ENCODE measurements around the gene IBSP. TPM values are rescaled to one million over a fixed set of nuclear protein-coding genes. Genes with fewer than 3 reads are reported as not detected.

The IBSP gene
- total RNA-seq, 1 donor from 2014 or later: not detected

DNA sequence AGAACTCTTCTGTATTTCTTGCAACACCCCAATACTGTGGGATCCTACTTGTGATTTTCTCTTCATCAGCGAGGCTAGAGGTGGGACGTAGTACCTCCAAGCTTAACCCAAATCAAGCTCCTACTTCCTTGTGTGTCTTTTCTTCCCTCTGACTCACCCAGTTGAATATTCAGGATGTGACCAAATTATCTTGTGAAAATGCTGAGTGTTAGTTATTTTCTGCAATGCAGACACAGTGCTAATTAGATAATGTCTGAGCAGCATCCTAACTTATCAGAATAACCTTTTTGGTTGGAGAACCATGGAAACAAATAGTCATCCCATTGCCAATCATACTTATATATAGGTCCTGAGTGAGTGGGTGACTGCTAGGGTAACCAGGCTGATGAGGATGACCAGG, 35.8 kb downstream of the IBSP start:
- CTCF ChIA-PET: no interaction called here
- peaks cover 6% of the 10 kb centered on the region for H3K27me3 Mint-ChIP-seq
- H3K9me3 Mint-ChIP-seq: no peaks in the 10 kb centered on the region
- no peak for DNase-seq
- no peak overlapping the region for H3K4me3 Mint-ChIP-seq
- no peak for ATAC-seq (ENCODE audit: low read depth)
- H3K36me3 Mint-ChIP-seq (ENCODE audit: low read depth): no peaks in the 10 kb centered on the region
- POLR2A ChIA-PET: no interaction called here
- intact Hi-C loops (cut with micrococcal nuclease): no loop called here
- H3K27ac Mint-ChIP-seq: no peak overlapping the region
- TF ChIP-seq, protein P1, sequence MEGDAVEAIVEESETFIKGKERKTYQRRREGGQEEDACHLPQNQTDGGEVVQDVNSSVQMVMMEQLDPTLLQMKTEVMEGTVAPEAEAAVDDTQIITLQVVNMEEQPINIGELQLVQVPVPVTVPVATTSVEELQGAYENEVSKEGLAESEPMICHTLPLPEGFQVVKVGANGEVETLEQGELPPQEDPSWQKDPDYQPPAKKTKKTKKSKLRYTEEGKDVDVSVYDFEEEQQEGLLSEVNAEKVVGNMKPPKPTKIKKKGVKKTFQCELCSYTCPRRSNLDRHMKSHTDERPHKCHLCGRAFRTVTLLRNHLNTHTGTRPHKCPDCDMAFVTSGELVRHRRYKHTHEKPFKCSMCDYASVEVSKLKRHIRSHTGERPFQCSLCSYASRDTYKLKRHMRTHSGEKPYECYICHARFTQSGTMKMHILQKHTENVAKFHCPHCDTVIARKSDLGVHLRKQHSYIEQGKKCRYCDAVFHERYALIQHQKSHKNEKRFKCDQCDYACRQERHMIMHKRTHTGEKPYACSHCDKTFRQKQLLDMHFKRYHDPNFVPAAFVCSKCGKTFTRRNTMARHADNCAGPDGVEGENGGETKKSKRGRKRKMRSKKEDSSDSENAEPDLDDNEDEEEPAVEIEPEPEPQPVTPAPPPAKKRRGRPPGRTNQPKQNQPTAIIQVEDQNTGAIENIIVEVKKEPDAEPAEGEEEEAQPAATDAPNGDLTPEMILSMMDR (IDR thresholded peaks at IDR 0.05): no peak
- no peaks in the 10 kb centered on the region for H3K4me1 Mint-ChIP-seq

DNA sequence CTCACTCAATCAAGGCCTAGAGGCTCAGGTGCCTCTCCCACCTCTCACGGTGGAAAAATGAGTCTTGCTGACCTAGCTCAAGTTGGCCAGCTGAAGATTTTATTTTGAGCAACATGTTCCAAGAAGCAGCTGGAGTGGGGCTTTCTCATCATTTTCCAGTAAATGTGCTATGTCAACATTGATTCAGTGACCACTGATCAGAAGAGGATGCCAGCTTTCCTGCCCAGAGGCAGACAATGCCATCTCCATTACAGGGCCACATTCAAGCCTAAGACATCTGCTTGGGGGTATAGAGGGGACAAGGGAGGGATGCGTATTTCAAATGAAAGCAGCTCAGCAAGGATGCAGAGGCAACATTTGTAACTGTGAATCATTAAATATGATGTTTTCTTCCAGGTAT, 36.4 kb downstream of the IBSP start:
- TF ChIP-seq, protein P1 (IDR thresholded peaks at IDR 0.05): no peak
- ChIA-PET CTCF (no interaction called here), POLR2A (no interaction called here)
- Mint-ChIP-seq H3K27ac (no peak overlapping the region), H3K4me1 (no peaks in the 10 kb centered on the region), H3K27me3 (peaks cover 6% of the 10 kb centered on the region), H3K4me3 (no peak overlapping the region), H3K36me3 (ENCODE audit: low read depth) (no peaks in the 10 kb centered on the region), H3K9me3 (no peaks in the 10 kb centered on the region)
- no peak for DNase-seq
- intact Hi-C loops (cut with micrococcal nuclease): no loop called here
- no peak for ATAC-seq (ENCODE audit: low read depth)

DNA sequence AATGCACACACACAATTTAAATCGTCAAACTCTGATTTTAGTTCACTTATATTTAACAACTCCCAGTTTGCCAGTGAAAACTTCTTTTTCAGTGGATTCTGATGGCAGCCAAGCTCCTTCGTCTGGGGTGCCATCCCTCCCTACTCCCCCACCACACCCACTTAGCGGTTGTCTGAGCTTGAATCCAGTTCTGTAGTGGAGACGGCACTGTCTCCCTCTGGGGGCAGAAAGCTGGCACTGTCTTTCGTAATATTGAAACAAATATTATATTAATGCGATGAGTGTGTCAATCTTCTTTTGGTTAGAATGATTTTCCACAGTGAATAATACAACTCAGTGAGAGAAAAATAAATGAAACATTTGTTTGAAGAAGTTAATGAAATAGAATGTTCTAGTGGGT, 38.9 kb downstream of the IBSP start:
- H3K4me3 Mint-ChIP-seq: no peak overlapping the region

DNA sequence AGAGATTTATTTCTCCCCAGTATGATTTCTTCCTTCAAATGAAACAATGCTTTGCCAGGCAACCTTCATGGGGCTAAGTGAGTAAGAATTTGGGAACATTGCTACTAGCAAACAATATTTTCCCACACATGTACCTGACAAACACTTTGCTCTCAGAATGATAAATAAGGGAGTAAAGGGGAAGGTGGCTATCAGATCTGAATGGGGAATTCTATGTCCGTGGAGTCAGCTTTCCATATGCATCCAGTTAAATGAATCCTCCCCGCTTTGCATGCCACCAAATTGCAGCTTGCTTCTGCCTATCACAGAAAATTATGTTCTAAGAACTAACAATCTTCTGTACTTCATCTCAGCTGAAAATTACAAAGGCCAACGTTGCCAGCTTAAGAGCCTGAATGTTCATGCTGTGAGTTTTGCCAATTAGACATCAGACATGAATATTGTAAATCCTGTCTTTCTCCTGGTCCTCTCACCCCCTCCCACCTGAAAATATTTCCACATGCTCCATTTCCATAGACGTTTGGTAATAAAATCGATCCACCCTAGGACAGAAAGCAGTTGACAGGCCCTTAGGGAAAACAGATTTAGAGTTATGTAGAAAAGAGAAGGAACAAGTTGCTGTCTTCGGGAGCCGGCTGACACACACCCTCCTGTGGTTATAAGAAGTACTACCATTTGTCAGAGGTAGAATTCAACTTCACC, 39.7 kb downstream of the IBSP start:
- no peak for ATAC-seq (ENCODE audit: low read depth)
- Mint-ChIP-seq H3K27me3 (peaks cover 11% of the 10 kb centered on the region), H3K4me3 (no peak overlapping the region), H3K27ac (no peak overlapping the region), H3K36me3 (ENCODE audit: low read depth) (no peaks in the 10 kb centered on the region), H3K4me1 (no peaks in the 10 kb centered on the region), H3K9me3 (no peaks in the 10 kb centered on the region)
- DNase-seq: no peak
- ChIA-PET POLR2A (no interaction called here), CTCF (interaction anchor here (1.2 to 3.0 kb wide), 2 partner anchors 8 to 10 kb away, joined by 3 to 13 read pairs; no protein-coding TSS in a partner anchor)
- TF ChIP-seq, protein P1 (IDR thresholded peaks at IDR 0.05): no peak
- intact Hi-C loops (cut with micrococcal nuclease): loop anchor here (2.0 kb wide), 2 partner anchors 160 to 486 kb away; no protein-coding TSS in a partner anchor

More for the DNA sequence above, 38.9 kb downstream of the IBSP start:
- TF ChIP-seq, protein P1 (IDR thresholded peaks at IDR 0.05): no peak
- ATAC-seq (ENCODE audit: low read depth) (no peak), DNase-seq (no peak)
- Mint-ChIP-seq H3K9me3 (no peaks in the 10 kb centered on the region), H3K4me1 (no peaks in the 10 kb centered on the region), H3K27ac (no peak overlapping the region), H3K27me3 (peaks cover 11% of the 10 kb centered on the region), H3K36me3 (ENCODE audit: low read depth) (no peaks in the 10 kb centered on the region)
- POLR2A ChIA-PET: no interaction called here
- intact Hi-C loops (cut with micrococcal nuclease): loop anchor here (2.0 kb wide), 2 partner anchors 159 to 485 kb away; no protein-coding TSS in a partner anchor
- CTCF ChIA-PET: interaction anchor here (1.2 to 3.0 kb wide), 2 partner anchors 9 to 10 kb away, joined by 3 to 13 read pairs; no protein-coding TSS in a partner anchor

DNA sequence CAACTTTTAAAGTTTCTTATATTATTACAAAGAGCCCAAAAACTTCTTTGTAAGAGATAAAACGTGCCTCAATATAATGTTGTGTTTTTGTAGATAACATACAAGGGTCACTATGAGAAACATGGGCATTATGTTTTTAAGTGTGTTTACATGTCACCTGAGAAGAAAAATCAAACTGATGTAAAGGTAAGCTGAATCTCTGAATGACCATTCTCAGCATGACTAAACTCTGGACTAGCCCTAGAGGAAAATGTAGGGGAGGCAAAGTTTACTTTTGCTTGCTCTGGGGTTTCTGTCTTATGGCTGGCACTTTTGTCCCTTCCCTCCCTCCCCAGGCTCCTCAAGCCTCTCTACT, 40.2 kb downstream of the IBSP start:
- ATAC-seq (ENCODE audit: low read depth): no peak
- H3K27me3 Mint-ChIP-seq: peaks cover 11% of the 10 kb centered on the region
- no peaks in the 10 kb centered on the region for H3K36me3 Mint-ChIP-seq (ENCODE audit: low read depth)
- H3K4me1 Mint-ChIP-seq: no peaks in the 10 kb centered on the region
- H3K27ac Mint-ChIP-seq: no peak overlapping the region
- ChIA-PET POLR2A (no interaction called here), CTCF (interaction anchor here (0.8 to 3.0 kb wide), 2 partner anchors 9 to 12 kb away, joined by 3 to 13 read pairs; no protein-coding TSS in a partner anchor)
- TF ChIP-seq, protein P1 (IDR thresholded peaks at IDR 0.05): no peak
- no peaks in the 10 kb centered on the region for H3K9me3 Mint-ChIP-seq
- no peak overlapping the region for H3K4me3 Mint-ChIP-seq
- intact Hi-C loops (cut with micrococcal nuclease): loop anchor here (2.0 kb wide), 2 partner anchors 161 to 487 kb away; no protein-coding TSS in a partner anchor
- no peak for DNase-seq

Measured in activated B cell treated with CpG ODN at 0.5 μM for 24 hours (primary cell).